Transverse colon (tissue), 4 donors: Measurements from ENCODE around the gene RTL10. TPM values are rescaled to one million over a fixed set of nuclear protein-coding genes. Genes with fewer than 3 reads are reported as not detected.

Experiments
- DNase-seq: peaks from one replicate; pipeline ENCODE4 v3.0.0-alpha.2; 2019
- H3K27ac ChIP-seq, 4 donors: fragments of 200-600 bp; sonication (generic); 2 replicates each; pipeline ENCODE4 v1.5.1; 2016 to 2018; ENCODE audit warnings: inconsistent platforms in 4 of 4
- H3K27me3 ChIP-seq: fragments of 200-600 bp; sonication (generic); 2 replicates; pipeline ENCODE4 v1.5.1; 2017; ENCODE audit warnings: inconsistent platforms
- H3K36me3 ChIP-seq, 4 donors: fragments of 200-600 bp; sonication (generic); 2 replicates each; pipeline ENCODE4 v1.5.1; 2017 to 2019; ENCODE audit warnings: inconsistent platforms in 4 of 4
- H3K4me1 ChIP-seq, 4 donors: fragments of 200-600 bp; sonication (generic); 2 replicates each; pipeline ENCODE4 v1.5.1; 2017 to 2020; ENCODE audit warnings: inconsistent platforms in 4 of 4
- H3K4me3 ChIP-seq, 4 donors: fragments of 200-600 bp; sonication (generic); 1 replicate in 1 of 4; 2 replicates in 3 of 4; pipeline versions ENCODE4 v1.5.1 to v1.6.1; 2017 to 2019; ENCODE audit warnings: inconsistent platforms in 4 of 4
- H3K9me3 ChIP-seq, 2 donors: fragments of 200-600 bp; sonication (generic); 2 replicates each; pipeline ENCODE4 v1.5.1; 2017 to 2019; ENCODE audit warnings: inconsistent platforms in 2 of 2
- CTCF ChIP-seq, 5 experiments: fragments of 200-600 bp in 3 of 5; fragments of 450-650 bp in 2 of 5; sonication (generic) in 3 of 5; IDR thresholded peaks; 1 replicate in 2 of 5; 2 replicates in 3 of 5; pipeline ENCODE4 v1.5.1; 2016 to 2017; ENCODE audit warnings: antibody characterized with exemption in 5 of 5, inconsistent platforms in 3 of 5, mild to moderate bottlenecking in 2 of 5, moderate library complexity in 1 of 5
- EP300 ChIP-seq: sonication (generic); formaldehyde crosslinking; IDR thresholded peaks from one replicate; pipeline ENCODE4 v1.6.1; 2017; ENCODE audit warnings: antibody characterized with exemption, low read depth
- POLR2A ChIP-seq: fragments of 450-650 bp; IDR thresholded peaks from one replicate; pipeline ENCODE4 v1.6.1; 2016; ENCODE audit warnings: antibody characterized with exemption, mild to moderate bottlenecking, moderate library complexity
- POLR2AphosphoS5 ChIP-seq, 3 donors: sonication (generic); formaldehyde crosslinking; IDR thresholded peaks; one replicate each; pipeline ENCODE4 v1.6.1; 2016; ENCODE audit warnings: antibody characterized with exemption in 3 of 3
- WGBS, 2 donors: methylation state at CpG; one replicate each; pipeline ENCODE4 v1.1.5; 2018; ENCODE audit warnings: low coverage in 1 of 2; 5-methylcytosine and 5-hydroxymethylcytosine counted together
- in situ Hi-C, 4 donors: fragments of 200-750 bp; cut with MboI; loops; one replicate each; pipeline versions ENCODE4 v1.15.0 to v1.15.1; 2017; ENCODE audit warnings: low sequenced_read_pairs in 3 of 4, low pct_ligation_motif_present in 1 of 4, low pct_unique_long_range_greater_than_20kb in 1 of 4
- intact Hi-C: fragments of 100-400 bp; cut with DNase I; formaldehyde crosslinking; loops from one replicate; pipeline ENCODE4 v1.15.1; 2023; ENCODE audit warnings: low total_unique reads
- total RNA-seq, 4 donors: library from RNA; depleted of rRNA; stranded (reverse); fragments of >200 nt; gene quantifications; one replicate each; pipeline ENCODE4 v1.1.0, GENCODE V29; 2016

RTL10 gene
- total RNA-seq, 4 donors from 2014 or later: 7.1 to 16.8 (median 7.8) TPM

- Histone ChIP-seq H3K27me3 (no peaks in the 10 kb centered on the region), H3K4me3 (no peak overlapping the region), H3K4me1 (peaks cover 0 to 4% (median 0%) of the 10 kb centered on the region in 4 donors), H3K9me3 (no peaks in the 10 kb centered on the region), H3K27ac (peak overlapping the region in 3 of 4 donors; percentile 13 to 43 (median 14)), H3K36me3 (no peaks in the 10 kb centered on the region)
- DNase-seq: no peak
- intact Hi-C loops (no loop called here), in situ Hi-C loops (no loop called here)
- WGBS, 2 donors: 71 to 80% methylated on average over 1 to 16 of the region's 18 CpGs
- no peak for TF ChIP-seq POLR2AphosphoS5 (IDR thresholded peaks at IDR 0.05)
- TF ChIP-seq EP300: no peak
- TF ChIP-seq CTCF (IDR thresholded peaks at IDR 0.05): no peak
- no peak for TF ChIP-seq POLR2A
These were observed 10.2 kb downstream of the RTL10 start for GRCh38 chr22:19844377-19845053.

GRCh38 chr22:19843857-19844376 is 10.8 kb downstream of the RTL10 start:
- no peaks in the 10 kb centered on the region for H3K9me3 ChIP-seq
- no peaks in the 10 kb centered on the region for H3K27me3 ChIP-seq
- peaks cover 0 to 4% (median 0%) of the 10 kb centered on the region in 4 donors for H3K4me1 ChIP-seq
- TF ChIP-seq POLR2A (no peak), CTCF (IDR thresholded peaks at IDR 0.05) (no peak), EP300 (no peak), POLR2AphosphoS5 (IDR thresholded peaks at IDR 0.05) (no peak)
- H3K36me3 ChIP-seq: no peaks in the 10 kb centered on the region
- in situ Hi-C loops (no loop called here), intact Hi-C loops (no loop called here)
- DNase-seq: no peak
- H3K4me3 ChIP-seq: no peak overlapping the region
- 72% methylated on average over 10 of the region's 11 CpGs; no CpG with 5 or more reads in 1 of the 2 donors for WGBS, 2 donors
- peak overlapping the region in 3 of 4 donors; percentile 9 to 43 (median 14) for H3K27ac ChIP-seq

- 87 to 89% methylated on average over 5 to 27 of the region's 27 CpGs for whole genome bisulfite sequencing, 2 donors
- Histone ChIP-seq H3K4me1 (peaks cover 0 to 4% (median 0%) of the 10 kb centered on the region in 4 donors), H3K27me3 (no peaks in the 10 kb centered on the region), H3K4me3 (no peak overlapping the region), H3K36me3 (no peaks in the 10 kb centered on the region), H3K9me3 (no peaks in the 10 kb centered on the region), H3K27ac (no peak overlapping the region)
- intact Hi-C loops: no loop called here
- in situ Hi-C loops: no loop called here
- TF ChIP-seq POLR2A (no peak), CTCF (IDR thresholded peaks at IDR 0.05) (no peak), EP300 (no peak), POLR2AphosphoS5 (IDR thresholded peaks at IDR 0.05) (no peak)
- no peak for DNase-seq
These were observed 11.4 kb downstream of the RTL10 start for GRCh38 chr22:19843107-19843856.

- Histone ChIP-seq H3K9me3 (no peaks in the 10 kb centered on the region), H3K4me3 (no peak overlapping the region), H3K27me3 (no peaks in the 10 kb centered on the region), H3K27ac (no peak overlapping the region), H3K36me3 (no peaks in the 10 kb centered on the region), H3K4me1 (peaks cover 0 to 4% (median 0%) of the 10 kb centered on the region in 4 donors)
- in situ Hi-C loops: no loop called here
- WGBS, 2 donors: 95% methylated on average over 8 to 10 of the region's 12 CpGs
- intact Hi-C loops: no loop called here
- no peak for DNase-seq
- TF ChIP-seq CTCF (IDR thresholded peaks at IDR 0.05) (no peak), POLR2A (no peak), POLR2AphosphoS5 (IDR thresholded peaks at IDR 0.05) (no peak), EP300 (no peak)
These were observed 12.1 kb downstream of the RTL10 start for GRCh38 chr22:19842393-19843106.
